Heart left ventricle (tissue), 13 donors: ENCODE data around the gene MTPN.

ENCODE experiments used
- POLR2A ChIP-seq, 2 donors: fragments of 450-650 bp; IDR thresholded peaks; one replicate each; pipeline ENCODE4 v1.6.1; 2017; ENCODE audit warnings: antibody characterized with exemption in 2 of 2, mild to moderate bottlenecking in 2 of 2, moderate library complexity in 2 of 2
- TF ChIP-seq, protein P1 (sequence below), 12 donors: fragments of 200-600 bp; sonication (generic) in 4 of 12; IDR thresholded peaks; one replicate each; pipeline versions ENCODE4 v1.5.0 to v1.8.0; 2018 to 2022; ENCODE audit warnings: antibody characterized with exemption in 12 of 12, mild to moderate bottlenecking in 5 of 12
- donor health status: ischemic (EF 13 %, LVEDD 7.1; RV severe dilation, severe dysfunction).
- donor health status: DM: no; HTN: yes; CAD: no.
- donor health status: DM: no; HTN: no; CAD: no.
- donor health status: ischemic (EF 25% LVEDD 6.9; RV normal size, moderate dysfunction).
- donor health status: ischemic (EF 25% LVEDD 5.7; RV mildly dilated, moderate dysfunction).
- donor health status: ischemic (EF 35%, LVEDD 5.7; RV mildly dilated, moderate dysfunction).
- donor health status: nonischemic (EF 11% LVEDD 7.7; RV severe dilation, severe dysfunction).
- donor health status: DM: yes; HTN: yes; CAD: no.
- donor health status: PGD.
- donor health status: ischemic (EF 29% LVEDD 5.4; RV normal size, mild dysfunction).
- donor health status: nonischemic (EF 23%, LVEDD 6.1; RV moderate dilation, normal function).

DNA sequence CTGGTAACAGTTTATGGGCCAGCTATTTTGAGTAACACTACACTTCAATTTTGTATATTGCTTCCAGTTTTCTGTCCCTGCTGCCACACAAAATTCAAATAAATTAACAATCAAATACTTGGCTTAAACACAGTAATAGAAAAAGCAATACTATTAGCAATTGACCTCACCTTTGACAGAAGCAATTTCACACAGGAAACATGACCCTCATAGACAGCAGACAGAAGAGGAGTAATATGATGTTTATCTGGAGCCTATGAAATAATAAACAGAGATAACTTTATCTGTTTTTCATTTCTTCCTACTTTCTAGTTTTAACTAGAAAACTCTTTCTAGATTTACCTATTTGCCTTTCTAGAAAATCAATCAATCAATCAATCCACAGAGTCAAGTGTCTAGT lies 26.7 kb downstream of the MTPN start:
- TF ChIP-seq, protein P1, sequence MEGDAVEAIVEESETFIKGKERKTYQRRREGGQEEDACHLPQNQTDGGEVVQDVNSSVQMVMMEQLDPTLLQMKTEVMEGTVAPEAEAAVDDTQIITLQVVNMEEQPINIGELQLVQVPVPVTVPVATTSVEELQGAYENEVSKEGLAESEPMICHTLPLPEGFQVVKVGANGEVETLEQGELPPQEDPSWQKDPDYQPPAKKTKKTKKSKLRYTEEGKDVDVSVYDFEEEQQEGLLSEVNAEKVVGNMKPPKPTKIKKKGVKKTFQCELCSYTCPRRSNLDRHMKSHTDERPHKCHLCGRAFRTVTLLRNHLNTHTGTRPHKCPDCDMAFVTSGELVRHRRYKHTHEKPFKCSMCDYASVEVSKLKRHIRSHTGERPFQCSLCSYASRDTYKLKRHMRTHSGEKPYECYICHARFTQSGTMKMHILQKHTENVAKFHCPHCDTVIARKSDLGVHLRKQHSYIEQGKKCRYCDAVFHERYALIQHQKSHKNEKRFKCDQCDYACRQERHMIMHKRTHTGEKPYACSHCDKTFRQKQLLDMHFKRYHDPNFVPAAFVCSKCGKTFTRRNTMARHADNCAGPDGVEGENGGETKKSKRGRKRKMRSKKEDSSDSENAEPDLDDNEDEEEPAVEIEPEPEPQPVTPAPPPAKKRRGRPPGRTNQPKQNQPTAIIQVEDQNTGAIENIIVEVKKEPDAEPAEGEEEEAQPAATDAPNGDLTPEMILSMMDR (IDR thresholded peaks at IDR 0.05): no peak
- TF ChIP-seq POLR2A (IDR thresholded peaks at IDR 0.05): no peak
